ENCODE measurements around the gene EI24. TPM values are rescaled to one million over a fixed set of nuclear protein-coding genes. Genes with fewer than 3 reads are reported as not detected.

The EI24 gene
- polyA plus RNA-seq, 1 of the 3 experiments (the other 2 are of a cell fraction), result 85.5 TPM

DNA sequence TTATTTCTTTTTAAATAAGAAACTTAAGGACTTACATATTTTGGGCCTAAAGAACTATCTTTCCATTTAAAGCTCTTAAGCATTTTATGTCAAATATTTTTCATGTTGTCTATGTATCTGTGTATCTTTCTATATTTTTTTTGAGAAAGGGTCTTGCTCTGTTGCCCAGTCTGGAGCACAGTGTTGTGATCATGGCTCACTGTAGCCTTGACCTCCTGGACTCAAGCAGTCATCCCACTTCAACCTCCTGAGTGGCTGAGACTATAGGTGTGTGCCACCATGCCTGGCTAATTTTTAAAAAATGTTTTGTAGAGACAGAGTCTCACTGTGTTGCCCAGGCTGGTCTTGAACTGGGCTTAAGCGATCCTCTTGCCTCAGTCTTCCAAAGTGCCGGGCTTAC, 31.4 kb downstream of the EI24 start:
- TF ChIP-seq, protein P1, sequence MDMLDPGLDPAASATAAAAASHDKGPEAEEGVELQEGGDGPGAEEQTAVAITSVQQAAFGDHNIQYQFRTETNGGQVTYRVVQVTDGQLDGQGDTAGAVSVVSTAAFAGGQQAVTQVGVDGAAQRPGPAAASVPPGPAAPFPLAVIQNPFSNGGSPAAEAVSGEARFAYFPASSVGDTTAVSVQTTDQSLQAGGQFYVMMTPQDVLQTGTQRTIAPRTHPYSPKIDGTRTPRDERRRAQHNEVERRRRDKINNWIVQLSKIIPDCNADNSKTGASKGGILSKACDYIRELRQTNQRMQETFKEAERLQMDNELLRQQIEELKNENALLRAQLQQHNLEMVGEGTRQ (IDR thresholded peaks at IDR 0.05; ENCODE audit: borderline replicate concordance, low read depth, low read length), result no peak
- TF ChIP-seq RCOR1 (IDR thresholded peaks at IDR 0.05; ENCODE audit: low read length), result no peak
- TF ChIP-seq JUND (IDR thresholded peaks at IDR 0.05), result no peak
- TF ChIP-seq, protein P2, sequence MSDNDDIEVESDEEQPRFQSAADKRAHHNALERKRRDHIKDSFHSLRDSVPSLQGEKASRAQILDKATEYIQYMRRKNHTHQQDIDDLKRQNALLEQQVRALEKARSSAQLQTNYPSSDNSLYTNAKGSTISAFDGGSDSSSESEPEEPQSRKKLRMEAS (IDR thresholded peaks at IDR 0.05; ENCODE audit: low read depth), result no peak
- no peak for TF ChIP-seq FOXM1 (IDR thresholded peaks at IDR 0.05; ENCODE audit: low read depth)
- no peak for TF ChIP-seq CHD2 (IDR thresholded peaks at IDR 0.05; ENCODE audit: low read length, partially characterized antibody)
- TF ChIP-seq, protein P3, sequence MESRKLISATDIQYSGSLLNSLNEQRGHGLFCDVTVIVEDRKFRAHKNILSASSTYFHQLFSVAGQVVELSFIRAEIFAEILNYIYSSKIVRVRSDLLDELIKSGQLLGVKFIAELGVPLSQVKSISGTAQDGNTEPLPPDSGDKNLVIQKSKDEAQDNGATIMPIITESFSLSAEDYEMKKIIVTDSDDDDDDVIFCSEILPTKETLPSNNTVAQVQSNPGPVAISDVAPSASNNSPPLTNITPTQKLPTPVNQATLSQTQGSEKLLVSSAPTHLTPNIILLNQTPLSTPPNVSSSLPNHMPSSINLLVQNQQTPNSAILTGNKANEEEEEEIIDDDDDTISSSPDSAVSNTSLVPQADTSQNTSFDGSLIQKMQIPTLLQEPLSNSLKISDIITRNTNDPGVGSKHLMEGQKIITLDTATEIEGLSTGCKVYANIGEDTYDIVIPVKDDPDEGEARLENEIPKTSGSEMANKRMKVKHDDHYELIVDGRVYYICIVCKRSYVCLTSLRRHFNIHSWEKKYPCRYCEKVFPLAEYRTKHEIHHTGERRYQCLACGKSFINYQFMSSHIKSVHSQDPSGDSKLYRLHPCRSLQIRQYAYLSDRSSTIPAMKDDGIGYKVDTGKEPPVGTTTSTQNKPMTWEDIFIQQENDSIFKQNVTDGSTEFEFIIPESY (IDR thresholded peaks at IDR 0.05; ENCODE audit: borderline replicate concordance, low read depth), result no peak
- TF ChIP-seq EP300 (IDR thresholded peaks at IDR 0.05; ENCODE audit: borderline replicate concordance in 1 of 2, low read depth in 1 of 2, low read length in 1 of 2), result no peak
- no peak for TF ChIP-seq TCF12 (IDR thresholded peaks at IDR 0.05)
- no peak for TF ChIP-seq TAF1 (IDR thresholded peaks at IDR 0.05; ENCODE audit: borderline replicate concordance, low read depth, low read length)
- TF ChIP-seq FOSL2 (IDR thresholded peaks at IDR 0.05; ENCODE audit: borderline replicate concordance, low read depth), result no peak
- no peak for TF ChIP-seq EZH2phosphoT487 (IDR thresholded peaks at IDR 0.05; ENCODE audit: borderline replicate concordance, low read depth)
- H3F3A ChIP-seq (replicated peaks; ENCODE audit: insufficient read depth), result no peaks in the 10 kb centered on the region
- no peaks in the 10 kb centered on the region; the same call in 1 of the 2 replicates for H4K20me1 ChIP-seq (ENCODE audit: insufficient read depth)
- H3K27ac ChIP-seq (ENCODE audit: low read depth in 2 of 2, low read length in 1 of 2), result no peak overlapping the region
- ChIA-PET POLR2A (no interaction called here), CTCF (no interaction called here)
- WGBS (ENCODE audit: low lambda C conversion rate), result 100% methylated on average over 2 of the region's 2 CpGs
- no peak overlapping the region for H3K4me2 ChIP-seq
- no peak overlapping the region for H2AFZ ChIP-seq (ENCODE audit: low read depth)
- H3K36me3 ChIP-seq (replicated peaks in 1 of 2; ENCODE audit: control insufficient read depth in 1 of 2, insufficient read depth in 2 of 2, low read length in 1 of 2), result peaks cover 59 to 74% of the 10 kb centered on the region in 2 experiments
- H3K4me1 ChIP-seq (ENCODE audit: control insufficient read depth in 1 of 2, insufficient read depth in 2 of 2, low read depth in 1 of 2, low read length in 1 of 2), result no peaks in the 10 kb centered on the region
- DNase-seq, result no peak
- H3K4me3 ChIP-seq (ENCODE audit: low read depth in 2 of 2, low read length in 1 of 2), result no peak overlapping the region
- no peak overlapping the region for H3K9ac ChIP-seq
- no peaks in the 10 kb centered on the region for H3K9me3 ChIP-seq
- no peaks in the 10 kb centered on the region for H3K9me2 ChIP-seq
- H3K79me2 ChIP-seq (ENCODE audit: insufficient read depth), result peaks cover 48% of the 10 kb centered on the region
- no peaks in the 10 kb centered on the region for H3K27me3 ChIP-seq (ENCODE audit: insufficient read depth)

DNA sequence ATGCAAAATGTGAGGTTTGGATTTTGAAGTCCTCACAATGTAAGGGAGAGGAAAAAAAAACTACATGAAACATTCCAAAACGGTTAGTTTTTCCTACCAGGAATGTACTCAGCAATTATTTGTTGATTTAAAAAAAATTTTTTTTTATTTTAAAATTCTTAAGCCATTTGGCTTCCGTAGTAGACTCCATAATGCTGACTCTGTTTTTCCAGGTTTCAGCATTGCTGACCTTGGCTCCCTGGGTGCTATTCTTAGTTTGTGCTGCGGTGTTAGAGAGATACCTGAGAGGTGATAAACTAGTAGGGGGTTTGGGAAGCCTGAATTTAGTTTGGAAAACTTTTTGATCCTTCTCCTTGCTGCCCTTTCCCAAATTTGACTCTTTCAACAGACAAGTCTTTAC, 33.9 kb downstream of the EI24 start:
- Histone ChIP-seq H3K36me3 (replicated peaks in 1 of 2; ENCODE audit: control insufficient read depth in 1 of 2, insufficient read depth in 2 of 2, low read length in 1 of 2) (peaks cover 71 to 75% of the 10 kb centered on the region in 2 experiments), H3K4me2 (no peak overlapping the region), H2AFZ (ENCODE audit: low read depth) (no peak overlapping the region), H3K4me1 (ENCODE audit: control insufficient read depth in 1 of 2, insufficient read depth in 2 of 2, low read depth in 1 of 2, low read length in 1 of 2) (no peaks in the 10 kb centered on the region), H3K79me2 (ENCODE audit: insufficient read depth) (peaks cover 22% of the 10 kb centered on the region), H3K9me2 (no peaks in the 10 kb centered on the region), H3K27me3 (ENCODE audit: insufficient read depth) (no peaks in the 10 kb centered on the region), H3K9ac (no peak overlapping the region), H3K27ac (ENCODE audit: low read depth in 2 of 2, low read length in 1 of 2) (0 out of 4 replicates have a peak overlapping the region, but pooled peaks of 1 of the 2 experiments have one; percentile 13), H3K9me3 (no peaks in the 10 kb centered on the region), H4K20me1 (ENCODE audit: insufficient read depth) (no peaks in the 10 kb centered on the region), H3K4me3 (ENCODE audit: low read depth in 2 of 2, low read length in 1 of 2) (no peak overlapping the region), H3F3A (replicated peaks; ENCODE audit: insufficient read depth) (no peaks in the 10 kb centered on the region)
- 86% methylated on average over 3 of the region's 3 CpGs for WGBS (ENCODE audit: low lambda C conversion rate)
- CTCF ChIA-PET, result no interaction called here
- DNase-seq, result no peak
- POLR2A ChIA-PET, result no interaction called here
- no peak for TF ChIP-seq FOXM1 (IDR thresholded peaks at IDR 0.05; ENCODE audit: low read depth)
- TF ChIP-seq ELF1 (IDR thresholded peaks at IDR 0.05), result no peak
- no peak for TF ChIP-seq NFIC (IDR thresholded peaks at IDR 0.05; ENCODE audit: borderline replicate concordance)

All from SK-N-SH (cell line).